ENCODE data around the gene OR8B12.

GRCh38 chr11:124541204-124541603 is 2.2 kb downstream of the OR8B12 start:
- TF ChIP-seq CTCF (IDR thresholded peaks at IDR 0.05): no peak
- no peak for TF ChIP-seq POLR2AphosphoS5 (IDR thresholded peaks at IDR 0.05)
- TF ChIP-seq EP300 (IDR thresholded peaks at IDR 0.05; ENCODE audit: low read depth): no peak
